Measurements from ENCODE around the gene CDS1.
"Not testable (repeated sequence)": the region's sequence is repeated elsewhere in the genome, so short reads cannot be mapped to it uniquely, and the experiment has no call there.

Gene CDS1

GRCh38 chr4:84677093-84677492, 94.2 kb downstream of the CDS1 start:
- DNase-seq, result no peak

- no peak for DNase-seq
Measured at GRCh38 chr4:84677995-84678394, 95.1 kb downstream of the CDS1 start.

GRCh38 chr4:84678976-84679744, 96.2 kb downstream of the CDS1 start:
- no peak for DNase-seq

- no peak for DNase-seq
Measured at GRCh38 chr4:84680956-84681355, 98.0 kb downstream of the CDS1 start.

- DNase-seq, result no peak
Measured at GRCh38 chr4:84681486-84682274, 98.8 kb downstream of the CDS1 start.

- DNase-seq, result not testable (repeated sequence)
Measured at GRCh38 chr4:84682661-84683060, 99.7 kb downstream of the CDS1 start.

- no peak for DNase-seq
Measured at GRCh38 chr4:84683064-84683850, 100.3 kb downstream of the CDS1 start.

GRCh38 chr4:84684361-84684760, 101.4 kb downstream of the CDS1 start:
- no peak for DNase-seq

GRCh38 chr4:84685105-84685504, 102.2 kb downstream of the CDS1 start:
- no peak for DNase-seq

- no peak for DNase-seq
Measured at GRCh38 chr4:84688605-84689004, 105.7 kb downstream of the CDS1 start.

- DNase-seq, result no peak
Measured at GRCh38 chr4:84689197-84689596, 106.3 kb downstream of the CDS1 start.

GRCh38 chr4:84690481-84690880, 107.6 kb downstream of the CDS1 start:
- no peak for DNase-seq

GRCh38 chr4:84691170-84691691, 108.3 kb downstream of the CDS1 start:
- no peak for DNase-seq

- no peak for DNase-seq
Measured at GRCh38 chr4:84691800-84692199, 108.9 kb downstream of the CDS1 start.

GRCh38 chr4:84697159-84697558, 114.2 kb downstream of the CDS1 start:
- DNase-seq, result no peak

GRCh38 chr4:84697615-84698201, 114.8 kb downstream of the CDS1 start:
- no peak for DNase-seq

GRCh38 chr4:84699001-84699671, 116.2 kb downstream of the CDS1 start:
- DNase-seq, result no peak
